Neural progenitor cell (in vitro differentiated cells): Measurements from ENCODE around the gene RALGAPA1.

Experiments used
- CTCF ChIP-seq: fragments of 200-600 bp; sonication (generic); IDR thresholded peaks from 2 replicates; pipeline ENCODE4 v1.5.1; 2017; ENCODE audit warnings: antibody characterized with exemption, mild to moderate bottlenecking
- EZH2 ChIP-seq: fragments of 200-600 bp; sonication (generic); IDR thresholded peaks from 2 replicates; pipeline ENCODE4 v1.6.1; 2017; ENCODE audit warnings: antibody characterized with exemption, mild to moderate bottlenecking, moderate library complexity

- TF ChIP-seq CTCF (no peak), EZH2 (no peak)
Observed at GRCh38 chr14:35669782-35670181, 139.3 kb downstream of the RALGAPA1 start.
